Psoas muscle (tissue), 8 donors: ENCODE data around the gene HSF4. TPM values are rescaled to one million over a fixed set of nuclear protein-coding genes. Genes with fewer than 3 reads are reported as not detected.

Experiments used
- ATAC-seq, 4 donors: fragments of 200-7000 bp; cut with Tn5 transposase; one replicate each; pipeline ENCODE4 v1.9.1; 2020; ENCODE audit warnings: moderate library complexity in 3 of 4, mild to moderate bottlenecking in 2 of 4
- DNase-seq, 2 donors: peaks; one replicate each; pipeline ENCODE4 v3.0.0-alpha.2; 2020
- H3K27ac ChIP-seq: fragments of 200-600 bp; one replicate; pipeline ENCODE4 v1.8.0; 2022
- H3K27me3 ChIP-seq, 3 donors: fragments of 200-600 bp in 1 of 3; one replicate each; pipeline versions ENCODE4 v1.6.1 to v1.8.0; 2013 to 2022; ENCODE audit warnings: low read length in 2 of 3, mild to moderate bottlenecking in 2 of 3, moderate library complexity in 1 of 3; ENCODE audit not compliant: insufficient read depth in 3 of 3
- H3K36me3 ChIP-seq, 2 donors: fragments of 200-600 bp in 1 of 2; one replicate each; pipeline versions ENCODE4 v1.6.1 to v1.8.0; 2013 to 2022; ENCODE audit warnings: low read depth in 1 of 2, mild to moderate bottlenecking in 1 of 2, moderate library complexity in 1 of 2; ENCODE audit not compliant: insufficient read depth in 1 of 2
- H3K4me1 ChIP-seq: fragments of 200-600 bp; one replicate; pipeline ENCODE4 v1.8.0; 2022
- H3K4me3 ChIP-seq: fragments of 200-600 bp; one replicate; pipeline ENCODE4 v1.8.0; 2022; ENCODE audit warnings: mild to moderate bottlenecking
- H3K9me3 ChIP-seq: fragments of 200-600 bp; one replicate; pipeline ENCODE4 v1.8.0; 2022
- WGBS, 3 donors: extraction: QIAGEN DNeasy Blood & Tissue Kit; methylation state at CpG; one replicate each; pipeline versions ENCODE4 v1.1.6 to v1.1.7; 2013; 5-methylcytosine and 5-hydroxymethylcytosine counted together
- intact Hi-C, 2 donors: fragments of 100-400 bp; cut with DNase I; formaldehyde crosslinking; loops; one replicate each; pipeline versions ENCODE4 v1.11.0 to v1.14.2; 2022
- polyA plus RNA-seq, 3 donors: library from polyadenylated mRNA; stranded (reverse); fragments of 200-250 nt; gene quantifications; one replicate each; pipeline ENCODE4 v1.2.3, GENCODE V29; 2013
- total RNA-seq, 4 donors: library from RNA; stranded (reverse); fragmentation: NEBNext Ultra II Directional in 2 of 4; extraction: Animal tissue kit (Norgen Biotek cat#: 25700) in 2 of 4; gene quantifications; one replicate each; pipeline versions ENCODE4 v1.2.1 to v1.2.4, GENCODE V29; 2021 to 2023
- TF ChIP-seq, protein P1 (sequence below): fragments of 200-600 bp; IDR thresholded peaks from one replicate; pipeline ENCODE4 v1.8.0; 2022; ENCODE audit warnings: antibody characterized with exemption
- donor health status: healthy with polysubstance abuse.
- donor health status: DM: no; HTN: no; CAD: no; lungs with moderate emphysema.
- donor health status: Bipolar disorder and iron deficiency.
- donor health status: healthy.
- donor health status: DM: yes; HTN: yes; CAD: no.
- donor health status: DM: no; HTN: no; CAD: no.
- donor health status: DM: no; HTN: no; CAD: no.
- donor health status: DM: yes; HTN: yes; CAD: no.

HSF4 gene
- total and polyA plus RNA-seq, 7 donors, result 15.1 to 97.3 (median 47.8) TPM

DNA sequence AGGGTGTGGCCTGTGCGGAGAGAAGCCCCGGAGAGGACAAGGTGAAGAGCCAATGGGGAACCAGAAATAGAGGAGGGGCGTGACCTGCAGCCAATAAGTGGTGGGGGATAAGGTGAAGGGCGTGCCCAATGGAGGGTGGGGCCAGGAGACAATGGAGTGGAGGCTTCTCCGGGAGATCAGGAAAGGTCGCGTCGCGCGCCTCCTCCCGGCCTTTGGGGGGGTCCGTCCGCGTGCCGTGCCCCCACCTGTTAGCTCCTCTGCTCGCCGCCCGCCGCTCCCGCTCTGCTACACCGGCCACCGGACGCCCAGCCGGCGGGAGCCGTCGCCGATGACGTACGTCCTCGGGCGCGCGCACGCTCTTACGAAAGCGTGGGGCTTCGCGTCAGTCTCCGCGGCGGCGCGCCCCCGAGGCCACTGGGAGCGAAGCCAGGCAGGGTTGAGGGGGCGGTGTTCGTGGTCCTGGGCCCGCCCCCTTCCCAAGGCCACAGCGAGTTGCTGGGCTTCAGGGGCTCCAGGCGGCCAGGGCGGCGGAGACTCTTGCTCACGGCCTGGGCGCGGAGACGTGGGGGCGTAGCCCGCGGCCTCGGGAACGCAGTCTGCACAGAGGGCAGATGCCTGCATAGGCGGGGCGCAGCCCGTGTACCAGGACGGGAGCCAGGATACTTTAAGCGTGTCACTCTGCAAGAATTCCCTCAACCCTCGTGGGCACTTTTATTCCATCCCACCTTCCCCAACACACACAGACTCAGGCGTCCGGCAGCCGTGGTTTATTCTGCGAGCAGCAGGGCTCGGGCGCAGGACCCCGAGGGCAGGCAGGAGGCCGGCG lies 19.3 kb downstream of the HSF4 start, which contains the start of gene MATCAP1:
TSS of gene MATCAP1 (minus strand) at position 337 of the 826 bp plus-strand sequence. CDS start 3,353 bp downstream, outside the sequence.
- TF ChIP-seq, protein P1, sequence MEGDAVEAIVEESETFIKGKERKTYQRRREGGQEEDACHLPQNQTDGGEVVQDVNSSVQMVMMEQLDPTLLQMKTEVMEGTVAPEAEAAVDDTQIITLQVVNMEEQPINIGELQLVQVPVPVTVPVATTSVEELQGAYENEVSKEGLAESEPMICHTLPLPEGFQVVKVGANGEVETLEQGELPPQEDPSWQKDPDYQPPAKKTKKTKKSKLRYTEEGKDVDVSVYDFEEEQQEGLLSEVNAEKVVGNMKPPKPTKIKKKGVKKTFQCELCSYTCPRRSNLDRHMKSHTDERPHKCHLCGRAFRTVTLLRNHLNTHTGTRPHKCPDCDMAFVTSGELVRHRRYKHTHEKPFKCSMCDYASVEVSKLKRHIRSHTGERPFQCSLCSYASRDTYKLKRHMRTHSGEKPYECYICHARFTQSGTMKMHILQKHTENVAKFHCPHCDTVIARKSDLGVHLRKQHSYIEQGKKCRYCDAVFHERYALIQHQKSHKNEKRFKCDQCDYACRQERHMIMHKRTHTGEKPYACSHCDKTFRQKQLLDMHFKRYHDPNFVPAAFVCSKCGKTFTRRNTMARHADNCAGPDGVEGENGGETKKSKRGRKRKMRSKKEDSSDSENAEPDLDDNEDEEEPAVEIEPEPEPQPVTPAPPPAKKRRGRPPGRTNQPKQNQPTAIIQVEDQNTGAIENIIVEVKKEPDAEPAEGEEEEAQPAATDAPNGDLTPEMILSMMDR, result no peak
- ATAC-seq (peak; percentile 92), DNase-seq (peak; percentile 93 to 96)
- intact Hi-C loops, result no loop called here
- H3K4me3 ChIP-seq, result peak within 1 kb of the TSS; percentile 95
- 0% methylated on average over 57 to 77 of the region's 77 CpGs for WGBS, 3 donors
- H3K36me3 ChIP-seq, result no peaks in the 10 kb centered on the region
- peaks cover 29% of the 10 kb centered on the region for H3K4me1 ChIP-seq
- no peaks in the 10 kb centered on the region for H3K9me3 ChIP-seq
- peak within 1 kb of the TSS; percentile 99 for H3K27ac ChIP-seq
- H3K27me3 ChIP-seq, result no peaks in the 10 kb centered on the region

DNA sequence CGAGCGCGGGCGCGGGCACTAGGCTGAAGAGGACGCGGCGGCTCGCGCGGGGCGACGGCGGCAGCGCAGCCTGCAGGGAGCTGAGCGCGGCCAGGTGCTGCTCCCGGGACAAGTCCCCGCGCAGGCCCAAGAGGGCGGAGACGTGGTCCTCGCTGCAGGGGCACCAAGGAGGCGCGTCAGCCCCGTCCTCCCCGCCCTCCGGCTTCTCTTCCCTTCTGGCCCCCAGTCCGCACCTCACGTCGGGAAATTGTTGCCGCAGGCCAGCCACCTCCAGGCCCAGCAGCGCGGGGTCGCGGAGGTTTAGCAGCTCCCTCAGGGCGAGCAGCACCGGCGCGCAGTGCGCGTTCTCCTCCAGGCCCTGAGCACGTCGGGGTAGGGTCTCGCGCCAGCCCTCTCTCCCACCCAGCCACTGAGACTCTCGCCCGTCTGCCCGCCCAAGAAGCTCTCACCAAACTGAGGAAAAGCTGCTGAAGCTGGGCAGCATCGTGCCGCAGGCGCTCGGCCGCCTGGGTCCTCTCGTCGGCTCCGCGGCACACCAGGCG lies 20.0 kb downstream of the HSF4 start:
- ATAC-seq, result peak; percentile 3 to 22 (median 14)
- H3K36me3 ChIP-seq, result no peaks in the 10 kb centered on the region
- H3K27me3 ChIP-seq, result no peaks in the 10 kb centered on the region
- DNase-seq, result no peak
- peak overlapping the region; percentile 95 for H3K4me3 ChIP-seq
- no peaks in the 10 kb centered on the region for H3K9me3 ChIP-seq
- TF ChIP-seq, protein P1, result no peak
- intact Hi-C loops, result no loop called here
- H3K27ac ChIP-seq, result peak overlapping the region; percentile 99
- peaks cover 29% of the 10 kb centered on the region for H3K4me1 ChIP-seq
- 8 to 9% (median 9%) methylated on average over 42 to 59 of the region's 59 CpGs for WGBS, 3 donors

DNA sequence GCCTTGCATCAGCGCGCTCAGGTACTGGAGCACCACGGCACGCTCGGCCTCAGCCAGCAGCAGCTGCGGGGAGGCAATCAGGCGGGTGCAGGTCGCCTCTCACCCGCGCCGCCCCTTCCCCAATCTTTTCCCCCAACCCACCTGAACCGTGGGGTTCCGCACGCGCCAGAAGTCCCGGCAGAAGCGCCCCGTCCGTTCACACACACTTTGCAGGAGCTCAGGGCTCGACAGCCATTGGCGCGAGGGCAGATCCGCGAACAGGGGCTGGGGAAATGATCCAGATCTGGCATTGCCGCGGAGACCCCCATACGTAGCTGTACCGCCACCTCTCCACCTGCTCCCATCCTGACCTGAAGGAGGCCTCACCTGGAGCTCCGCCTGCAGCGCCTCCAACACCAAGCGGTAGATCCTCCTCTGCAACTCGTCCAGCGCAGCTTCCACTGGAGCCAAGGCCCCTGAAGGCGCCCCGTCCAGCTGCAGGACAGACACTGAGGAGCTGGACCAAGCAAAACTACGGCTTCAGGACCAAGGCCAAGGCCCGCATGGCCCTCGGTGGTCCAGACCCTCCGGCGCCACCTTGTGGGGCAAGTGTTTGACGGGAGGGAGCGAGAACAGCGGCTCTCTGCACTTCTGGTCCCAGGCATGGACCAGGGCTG lies 20.6 kb downstream of the HSF4 start:
- Histone ChIP-seq H3K36me3 (no peaks in the 10 kb centered on the region), H3K4me1 (peaks cover 29% of the 10 kb centered on the region), H3K27me3 (no peaks in the 10 kb centered on the region), H3K4me3 (peak overlapping the region; percentile 95), H3K27ac (no peak overlapping the region), H3K9me3 (no peaks in the 10 kb centered on the region)
- intact Hi-C loops, result loop anchor here in 1 of 2 donors (1.0 kb wide), 1 partner anchor 208 kb away; no protein-coding TSS in a partner anchor
- TF ChIP-seq, protein P1, result peak; percentile 87
- DNase-seq (peak; percentile 94 to 97), ATAC-seq (peak; percentile 54 to 70 (median 63))
- WGBS, 3 donors, result 14 to 16% (median 14%) methylated on average over 41 to 43 of the region's 43 CpGs

DNA sequence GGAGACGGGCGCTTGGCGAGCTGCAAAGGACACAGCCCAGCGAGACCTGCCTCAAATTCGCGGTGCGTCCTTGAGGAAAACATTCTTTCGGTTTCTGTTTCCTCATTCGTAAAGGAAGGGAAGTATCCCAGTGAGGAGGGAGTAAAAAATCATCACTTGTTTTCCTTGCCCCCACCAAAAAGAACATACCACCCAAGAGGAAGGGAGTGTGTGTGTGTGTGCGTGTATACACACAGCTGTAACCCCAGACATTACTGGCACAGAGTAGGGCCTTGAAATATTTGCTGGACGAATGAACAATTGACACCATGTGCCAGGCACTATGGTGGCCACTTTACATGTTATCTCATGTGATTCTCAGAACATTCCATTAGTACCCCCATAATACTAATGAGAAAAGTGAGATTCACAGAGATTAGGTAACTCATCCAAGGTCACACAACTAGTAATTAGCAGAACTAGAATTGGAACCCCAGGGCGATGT lies 21.1 kb downstream of the HSF4 start:
- intact Hi-C loops, result loop anchor here in 1 of 2 donors (1.0 kb wide), 1 partner anchor 208 kb away; no protein-coding TSS in a partner anchor
- ATAC-seq, result no peak
- Histone ChIP-seq H3K27me3 (no peaks in the 10 kb centered on the region), H3K27ac (no peak overlapping the region), H3K9me3 (no peaks in the 10 kb centered on the region), H3K4me3 (peak overlapping the region; percentile 95), H3K36me3 (no peaks in the 10 kb centered on the region), H3K4me1 (peaks cover 29% of the 10 kb centered on the region)
- TF ChIP-seq, protein P1, result no peak
- WGBS, 3 donors, result 9 to 11% (median 9%) methylated on average over 12 of the region's 12 CpGs
- no peak for DNase-seq
